ENCODE results near the gene TMEM8B. TPM values are rescaled to one million over a fixed set of nuclear protein-coding genes. Genes with fewer than 3 reads are reported as not detected.

The TMEM8B gene
- polyA plus RNA-seq, 1 donor from 2014 or later: 12.7 TPM

DNA sequence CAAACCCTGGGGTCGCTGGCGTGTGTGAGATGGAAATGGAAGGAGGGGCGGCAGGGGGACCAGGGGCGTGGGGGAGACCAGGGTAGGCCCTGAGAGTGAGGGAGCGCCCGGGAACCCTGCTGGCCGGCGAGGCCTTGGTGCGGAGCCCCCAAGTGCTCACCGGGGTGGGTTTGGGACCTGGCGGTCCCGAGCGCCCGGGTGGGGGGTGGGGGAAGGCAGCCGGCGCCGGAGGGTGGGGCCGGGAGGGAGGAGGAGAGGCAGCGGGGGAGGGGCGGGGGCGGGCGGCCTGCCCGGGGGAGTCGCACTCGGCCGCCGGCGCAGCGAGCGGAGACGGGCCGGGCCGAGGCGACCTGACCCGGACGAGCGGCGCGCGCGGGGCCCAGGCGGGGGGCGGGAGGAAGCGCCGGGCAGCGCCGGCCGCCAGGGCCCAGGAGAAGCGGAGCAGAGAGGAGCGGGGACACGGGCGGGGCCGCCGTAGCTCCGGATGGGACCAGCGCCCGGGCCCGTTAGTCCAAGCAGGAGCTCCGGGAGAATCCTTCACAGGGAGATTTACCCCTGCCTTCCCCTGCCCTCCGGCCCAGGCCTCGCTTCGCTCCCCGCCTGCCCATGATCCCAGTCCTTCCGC, 37.6 kb upstream of the TMEM8B start, which contains the start of gene NPR2:
TSS of gene NPR2 (plus strand) at position 295 of the 625 bp plus-strand sequence. CDS start 818 bp downstream, outside the sequence.
- no peak within 1 kb of the TSS for H3K27ac ChIP-seq (ENCODE audit: low read length)
- H3K36me3 ChIP-seq (ENCODE audit: insufficient read depth, low read length): no peaks in the 10 kb centered on the region
- no peaks in the 10 kb centered on the region for H3K79me2 ChIP-seq (replicated peaks; ENCODE audit: insufficient read depth, low read length)
- H2AFZ ChIP-seq (ENCODE audit: low read depth, low read length): no peak within 1 kb of the TSS
- peak within 1 kb of the TSS; percentile 6 for H3K9ac ChIP-seq (ENCODE audit: low read length)
- H3K4me3 ChIP-seq (ENCODE audit: low read length): no peak within 1 kb of the TSS
- H4K20me1 ChIP-seq (ENCODE audit: insufficient read depth): no peaks in the 10 kb centered on the region
- no peaks in the 10 kb centered on the region for H3K9me3 ChIP-seq (ENCODE audit: low read length)
- no peaks in the 10 kb centered on the region for H3F3A ChIP-seq (ENCODE audit: insufficient read depth, low read length, poor library complexity, severe bottlenecking)
- no peaks in the 10 kb centered on the region for H3K27me3 ChIP-seq (ENCODE audit: insufficient read depth, low read depth, low read length)
- H3K9me2 ChIP-seq (ENCODE audit: insufficient read depth, low read length): no peaks in the 10 kb centered on the region
- H3K4me2 ChIP-seq (ENCODE audit: low read length): no peak within 1 kb of the TSS
- TF ChIP-seq EZH2 (IDR thresholded peaks at IDR 0.05; ENCODE audit: borderline replicate concordance, insufficient read depth, low read length, poor library complexity, severe bottlenecking): no peak
- TF ChIP-seq, protein P1, sequence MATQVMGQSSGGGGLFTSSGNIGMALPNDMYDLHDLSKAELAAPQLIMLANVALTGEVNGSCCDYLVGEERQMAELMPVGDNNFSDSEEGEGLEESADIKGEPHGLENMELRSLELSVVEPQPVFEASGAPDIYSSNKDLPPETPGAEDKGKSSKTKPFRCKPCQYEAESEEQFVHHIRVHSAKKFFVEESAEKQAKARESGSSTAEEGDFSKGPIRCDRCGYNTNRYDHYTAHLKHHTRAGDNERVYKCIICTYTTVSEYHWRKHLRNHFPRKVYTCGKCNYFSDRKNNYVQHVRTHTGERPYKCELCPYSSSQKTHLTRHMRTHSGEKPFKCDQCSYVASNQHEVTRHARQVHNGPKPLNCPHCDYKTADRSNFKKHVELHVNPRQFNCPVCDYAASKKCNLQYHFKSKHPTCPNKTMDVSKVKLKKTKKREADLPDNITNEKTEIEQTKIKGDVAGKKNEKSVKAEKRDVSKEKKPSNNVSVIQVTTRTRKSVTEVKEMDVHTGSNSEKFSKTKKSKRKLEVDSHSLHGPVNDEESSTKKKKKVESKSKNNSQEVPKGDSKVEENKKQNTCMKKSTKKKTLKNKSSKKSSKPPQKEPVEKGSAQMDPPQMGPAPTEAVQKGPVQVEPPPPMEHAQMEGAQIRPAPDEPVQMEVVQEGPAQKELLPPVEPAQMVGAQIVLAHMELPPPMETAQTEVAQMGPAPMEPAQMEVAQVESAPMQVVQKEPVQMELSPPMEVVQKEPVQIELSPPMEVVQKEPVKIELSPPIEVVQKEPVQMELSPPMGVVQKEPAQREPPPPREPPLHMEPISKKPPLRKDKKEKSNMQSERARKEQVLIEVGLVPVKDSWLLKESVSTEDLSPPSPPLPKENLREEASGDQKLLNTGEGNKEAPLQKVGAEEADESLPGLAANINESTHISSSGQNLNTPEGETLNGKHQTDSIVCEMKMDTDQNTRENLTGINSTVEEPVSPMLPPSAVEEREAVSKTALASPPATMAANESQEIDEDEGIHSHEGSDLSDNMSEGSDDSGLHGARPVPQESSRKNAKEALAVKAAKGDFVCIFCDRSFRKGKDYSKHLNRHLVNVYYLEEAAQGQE (IDR thresholded peaks at IDR 0.05; ENCODE audit: borderline replicate concordance): no peak
- TF ChIP-seq, protein P2, sequence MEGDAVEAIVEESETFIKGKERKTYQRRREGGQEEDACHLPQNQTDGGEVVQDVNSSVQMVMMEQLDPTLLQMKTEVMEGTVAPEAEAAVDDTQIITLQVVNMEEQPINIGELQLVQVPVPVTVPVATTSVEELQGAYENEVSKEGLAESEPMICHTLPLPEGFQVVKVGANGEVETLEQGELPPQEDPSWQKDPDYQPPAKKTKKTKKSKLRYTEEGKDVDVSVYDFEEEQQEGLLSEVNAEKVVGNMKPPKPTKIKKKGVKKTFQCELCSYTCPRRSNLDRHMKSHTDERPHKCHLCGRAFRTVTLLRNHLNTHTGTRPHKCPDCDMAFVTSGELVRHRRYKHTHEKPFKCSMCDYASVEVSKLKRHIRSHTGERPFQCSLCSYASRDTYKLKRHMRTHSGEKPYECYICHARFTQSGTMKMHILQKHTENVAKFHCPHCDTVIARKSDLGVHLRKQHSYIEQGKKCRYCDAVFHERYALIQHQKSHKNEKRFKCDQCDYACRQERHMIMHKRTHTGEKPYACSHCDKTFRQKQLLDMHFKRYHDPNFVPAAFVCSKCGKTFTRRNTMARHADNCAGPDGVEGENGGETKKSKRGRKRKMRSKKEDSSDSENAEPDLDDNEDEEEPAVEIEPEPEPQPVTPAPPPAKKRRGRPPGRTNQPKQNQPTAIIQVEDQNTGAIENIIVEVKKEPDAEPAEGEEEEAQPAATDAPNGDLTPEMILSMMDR (IDR thresholded peaks at IDR 0.05; ENCODE audit: poor library complexity, severe bottlenecking): no peak
- TF ChIP-seq RAD21 (conservative IDR thresholded peaks at IDR 0.05): no peak
- no peak for TF ChIP-seq POLR2AphosphoS5 (IDR thresholded peaks at IDR 0.05)
- TF ChIP-seq MXI1 (conservative IDR thresholded peaks at IDR 0.05; ENCODE audit: poor library complexity, severe bottlenecking): no peak

DNA sequence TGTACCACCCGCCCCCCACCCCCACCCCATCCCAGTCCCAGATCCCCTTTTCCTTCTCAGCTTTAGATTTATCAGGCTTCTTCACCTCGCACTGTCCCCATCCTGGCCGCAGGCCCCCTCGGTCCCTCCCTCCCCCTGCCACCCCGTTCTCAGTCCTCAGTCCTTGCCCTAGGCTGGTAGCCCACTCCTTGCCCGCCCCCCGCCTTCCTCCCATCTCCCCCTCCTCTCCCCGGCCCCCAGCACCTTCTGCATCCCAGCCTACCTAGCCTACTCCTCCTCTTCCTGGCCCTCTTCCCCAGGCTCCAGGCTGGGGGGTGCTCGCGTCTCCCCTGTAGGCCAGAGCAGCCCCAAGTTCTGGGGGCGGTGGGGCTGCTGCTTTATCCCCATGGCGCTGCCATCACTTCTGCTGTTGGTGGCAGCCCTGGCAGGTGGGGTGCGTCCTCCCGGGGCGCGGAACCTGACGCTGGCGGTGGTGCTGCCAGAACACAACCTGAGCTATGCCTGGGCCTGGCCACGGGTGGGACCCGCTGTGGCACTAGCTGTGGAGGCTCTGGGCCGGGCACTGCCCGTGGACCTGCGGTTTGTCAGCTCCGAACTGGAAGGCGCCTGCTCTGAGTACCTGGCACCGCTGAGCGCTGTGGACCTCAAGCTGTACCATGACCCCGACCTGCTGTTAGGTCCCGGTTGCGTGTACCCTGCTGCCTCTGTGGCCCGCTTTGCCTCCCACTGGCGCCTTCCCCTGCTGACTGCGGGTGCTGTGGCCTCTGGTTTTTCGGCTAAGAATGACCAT, 36.8 kb upstream of the TMEM8B start:
- Histone ChIP-seq H3K27ac (ENCODE audit: low read length) (no peak overlapping the region), H3K4me3 (ENCODE audit: low read length) (no peak overlapping the region), H4K20me1 (ENCODE audit: insufficient read depth) (no peaks in the 10 kb centered on the region), H3F3A (ENCODE audit: insufficient read depth, low read length, poor library complexity, severe bottlenecking) (no peaks in the 10 kb centered on the region), H3K79me2 (replicated peaks; ENCODE audit: insufficient read depth, low read length) (no peaks in the 10 kb centered on the region), H2AFZ (ENCODE audit: low read depth, low read length) (no peak overlapping the region), H3K4me2 (ENCODE audit: low read length) (no peak overlapping the region), H3K27me3 (ENCODE audit: insufficient read depth, low read depth, low read length) (no peaks in the 10 kb centered on the region), H3K9me2 (ENCODE audit: insufficient read depth, low read length) (no peaks in the 10 kb centered on the region), H3K9ac (ENCODE audit: low read length) (no peak overlapping the region), H3K9me3 (ENCODE audit: low read length) (no peaks in the 10 kb centered on the region), H3K36me3 (ENCODE audit: insufficient read depth, low read length) (no peaks in the 10 kb centered on the region)
- TF ChIP-seq MXI1 (conservative IDR thresholded peaks at IDR 0.05; ENCODE audit: poor library complexity, severe bottlenecking): no peak
- no peak for TF ChIP-seq POLR2AphosphoS5 (IDR thresholded peaks at IDR 0.05)
